Measurements from ENCODE around the gene SLC22A23.

GRCh38 chr6:3294921-3295871 lies 161.7 kb downstream of the SLC22A23 start:
- TF ChIP-seq CTCF (IDR thresholded peaks at IDR 0.05) (no peak), POLR2A (IDR thresholded peaks at IDR 0.05; ENCODE audit: low read depth) (no peak)

All from esophagus muscularis mucosa (tissue), 3 donors.